RWPE1 (cell line): Measurements from ENCODE around the gene HOXD9.

Experiments used
- CTCF ChIA-PET: fragments of 350-600 bp; sonication (Branson Sonifier 250); formaldehyde crosslinking; extraction: SDS; loops from one replicate; lab custom pipeline; 2021; lab: Yijun Ruan, JAX
- POLR2A ChIA-PET: fragments of 400-600 bp; formaldehyde crosslinking; extraction: SDS; loops from one replicate; lab custom pipeline; 2020; ENCODE audit warnings: antibody characterized with exemption; ENCODE audit not compliant: low non-redundant PET; lab: Yijun Ruan, JAX
- DNase-seq: peaks from one replicate; pipeline ENCODE4 v3.0.0; 2012; ENCODE audit warnings: low spot score
- H3K27ac ChIP-seq: fragments of 450-650 bp; 2 replicates; pipeline ENCODE4 v1.5.1; 2017
- CTCF ChIP-seq: fragments of 450-650 bp; conservative IDR thresholded peaks from 2 replicates; pipeline ENCODE4 v1.5.1; 2017; ENCODE audit warnings: low read depth, mild to moderate bottlenecking

Gene HOXD9

DNA sequence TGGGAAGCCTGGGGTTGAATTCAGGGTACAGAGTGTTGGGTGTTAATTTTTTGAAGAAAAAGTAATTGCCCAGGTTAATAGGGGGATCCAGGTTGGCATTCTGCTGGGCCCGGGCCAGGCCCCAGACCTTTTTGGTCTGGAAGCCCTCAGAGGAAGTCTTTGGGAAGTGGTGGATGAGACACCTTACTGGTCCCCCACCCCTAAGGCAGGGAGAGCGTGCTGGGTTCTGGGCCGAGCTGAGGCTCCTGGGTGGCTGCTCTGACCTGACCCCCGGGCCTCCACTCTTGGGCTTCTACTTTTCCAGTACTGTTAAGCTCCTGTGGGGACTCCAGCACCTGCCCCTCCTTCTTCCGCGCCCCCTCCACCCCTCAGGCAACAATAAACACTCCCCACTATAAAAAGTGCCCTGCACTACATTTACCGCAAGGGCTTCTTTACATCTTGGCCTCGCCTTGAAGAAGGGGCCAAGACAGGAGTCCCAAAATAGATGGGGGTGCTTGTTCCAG lies 33.8 kb downstream of the HOXD9 start:
- no peak overlapping the region for H3K27ac ChIP-seq
- POLR2A ChIA-PET: no interaction called here
- CTCF ChIA-PET: interaction anchor here (2.2 kb wide), 1 partner anchor 16 kb away, joined by 7 read pairs; no protein-coding TSS in a partner anchor
- no peak for DNase-seq
- no peak for TF ChIP-seq CTCF

- TF ChIP-seq CTCF: no peak
- ChIA-PET POLR2A (no interaction called here), CTCF (no interaction called here)
- DNase-seq: no peak
- no peak within 1 kb of the TSS for H3K27ac ChIP-seq
Measured at GRCh38 chr2:176156807-176157498, 34.4 kb downstream of the HOXD9 start, which contains the start of gene HOXD3. Gene HOXD3 (plus strand): TSS chr2:176157307. CDS start chr2:176169115, 11,808 bp downstream.

- ChIA-PET CTCF (interaction anchor here (0.7 to 1.2 kb wide), 2 partner anchors 17 to 47 kb away, joined by 3 to 6 read pairs; no protein-coding TSS in a partner anchor), POLR2A (interaction anchor here (0.7 kb wide), 1 partner anchor 12 kb away, joined by 8 read pairs; no protein-coding TSS in a partner anchor)
- TF ChIP-seq CTCF: no peak
- DNase-seq: no peak
- no peak overlapping the region for H3K27ac ChIP-seq
Measured at GRCh38 chr2:176157499-176158185, 35.1 kb downstream of the HOXD9 start.

DNA sequence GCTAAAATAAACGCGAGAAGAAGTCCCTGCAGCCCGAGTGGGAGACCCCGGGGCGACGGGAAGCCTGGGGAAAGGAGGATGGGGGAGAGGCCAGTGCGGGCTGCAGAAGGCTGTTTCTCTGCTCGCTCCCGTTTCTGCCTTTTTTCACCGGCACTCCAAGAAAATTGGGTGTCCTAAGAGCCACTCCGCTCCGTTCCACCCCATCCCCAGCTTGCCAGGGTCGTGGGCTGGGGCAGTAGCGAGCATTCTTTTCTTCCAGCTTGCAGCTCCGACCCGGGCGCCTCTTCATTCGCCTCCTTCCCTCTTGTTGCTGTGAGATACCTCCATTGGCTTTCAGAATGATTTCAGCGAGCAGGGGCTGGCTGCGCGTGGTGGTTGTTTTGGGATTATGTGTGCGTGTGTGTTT lies 35.7 kb downstream of the HOXD9 start:
- CTCF ChIA-PET: interaction anchor here (0.7 to 1.2 kb wide), 2 partner anchors 17 to 47 kb away, joined by 3 to 6 read pairs; no protein-coding TSS in a partner anchor
- POLR2A ChIA-PET: interaction anchor here (0.7 kb wide), 1 partner anchor 11 kb away, joined by 8 read pairs; no protein-coding TSS in a partner anchor
- H3K27ac ChIP-seq: no peak overlapping the region

DNA sequence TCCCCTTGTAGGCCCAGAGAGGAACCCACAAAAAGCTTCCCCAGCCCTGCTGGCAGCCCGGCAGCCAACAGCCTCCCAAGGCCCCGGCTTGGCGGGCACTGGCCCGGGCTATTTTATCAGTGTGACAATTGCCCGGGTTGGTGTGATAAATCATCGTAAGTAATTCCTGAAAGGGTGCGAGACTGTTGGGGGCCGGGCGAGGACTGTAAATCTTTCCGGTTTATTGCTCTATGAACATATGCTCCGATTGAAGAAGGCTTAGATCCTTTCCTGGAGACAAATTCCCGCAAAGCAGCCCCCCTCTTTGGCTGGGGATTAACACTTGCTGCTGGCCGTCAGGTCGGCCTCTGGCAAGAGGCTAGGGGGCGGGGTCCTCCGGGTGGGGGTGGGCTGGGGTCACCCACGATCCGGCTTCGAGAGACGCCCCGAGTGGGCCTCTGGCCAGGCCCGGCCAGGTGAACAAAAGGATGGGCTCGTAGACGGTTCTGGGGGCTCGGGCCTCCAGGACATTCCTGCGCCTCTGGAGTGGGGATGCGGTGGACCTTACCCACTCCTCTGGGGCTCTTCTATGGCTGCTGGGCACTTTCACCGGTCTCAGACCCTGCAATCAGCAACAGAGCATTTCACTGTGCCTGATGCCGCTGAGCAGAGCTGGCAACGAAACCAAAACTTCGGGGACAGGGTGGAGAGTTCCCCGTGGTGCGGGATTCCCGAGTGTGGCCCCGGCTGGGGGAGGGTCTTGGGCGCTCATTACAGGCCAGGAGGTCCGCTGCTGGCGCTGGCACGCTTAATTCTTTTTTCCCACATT lies 36.5 kb downstream of the HOXD9 start:
- H3K27ac ChIP-seq: no peak overlapping the region
- no peak for TF ChIP-seq CTCF
- CTCF ChIA-PET: interaction anchor here (1.2 kb wide), 1 partner anchor 18 kb away, joined by 3 read pairs; no protein-coding TSS in a partner anchor
- POLR2A ChIA-PET: no interaction called here
- no peak for DNase-seq

More for the DNA sequence above, 35.7 kb downstream of the HOXD9 start:
- DNase-seq: no peak
- TF ChIP-seq CTCF: no peak
